Activated naive CD8-positive, alpha-beta T cell treated with anti-CD3 and anti-CD28 coated beads, Interleukin-2, amount 10 ng/mL, durations not matched to agents 7 days and 5 days (primary cell): Measurements from ENCODE around the gene KCNMA1. TPM values are rescaled to one million over a fixed set of nuclear protein-coding genes. Genes with fewer than 3 reads are reported as not detected.

Source experiments
- ATAC-seq: fragments of 150-1000 bp; cut with Tn5 transposase; one replicate; pipeline ENCODE4 v1.10.0; 2021; ENCODE audit warnings: low read depth, moderate library complexity
- POLR2A ChIA-PET: fragments of 350-600 bp; sonication (Branson Sonifier 250); formaldehyde crosslinking; loops from one replicate; lab custom pipeline; 2021; ENCODE audit warnings: antibody characterized with exemption; lab: Charles Lee
- DNase-seq: peaks from one replicate; pipeline ENCODE4 v3.0.0; 2021
- H3K27ac Mint-ChIP-seq: one replicate; pipeline ENCODE4 v1.8.0; 2022; ENCODE audit warnings: mild to moderate bottlenecking, mixed read lengths
- H3K27me3 Mint-ChIP-seq: one replicate; pipeline ENCODE4 v1.8.0; 2022; ENCODE audit warnings: mild to moderate bottlenecking, moderate library complexity, mixed read lengths
- H3K36me3 Mint-ChIP-seq: one replicate; pipeline ENCODE4 v1.8.0; 2021; ENCODE audit warnings: mild to moderate bottlenecking, mixed read lengths
- H3K4me1 Mint-ChIP-seq: one replicate; pipeline ENCODE4 v1.8.0; 2021; ENCODE audit warnings: mixed read lengths
- H3K4me3 Mint-ChIP-seq: one replicate; pipeline ENCODE4 v1.8.0; 2022; ENCODE audit warnings: mild to moderate bottlenecking, moderate library complexity, mixed read lengths
- H3K9me3 Mint-ChIP-seq: one replicate; pipeline ENCODE4 v1.8.0; 2021; ENCODE audit warnings: mixed read lengths
- total RNA-seq, 2 experiments: library from RNA; stranded (reverse); gene quantifications; one replicate each; pipeline ENCODE4 v1.2.3, GENCODE V29; 2021

The KCNMA1 gene
- total RNA-seq, 2 experiments from 2014 or later, result 0.39 to 0.54 TPM

- H3K4me3 Mint-ChIP-seq, result no peak overlapping the region
- no peak for DNase-seq
- POLR2A ChIA-PET, result no interaction called here
- no peaks in the 10 kb centered on the region for H3K36me3 Mint-ChIP-seq
- H3K4me1 Mint-ChIP-seq, result no peaks in the 10 kb centered on the region
- H3K27me3 Mint-ChIP-seq, result peaks cover 6% of the 10 kb centered on the region
- ATAC-seq, result no peak
- no peak overlapping the region for H3K27ac Mint-ChIP-seq
- no peaks in the 10 kb centered on the region for H3K9me3 Mint-ChIP-seq
Observed at GRCh38 chr10:77458986-77459590, 178.5 kb downstream of the KCNMA1 start.

- peaks cover 6% of the 10 kb centered on the region for H3K27me3 Mint-ChIP-seq
- ATAC-seq, result no peak
- H3K4me3 Mint-ChIP-seq, result no peak overlapping the region
- H3K9me3 Mint-ChIP-seq, result no peaks in the 10 kb centered on the region
- POLR2A ChIA-PET, result no interaction called here
- DNase-seq, result no peak
- H3K36me3 Mint-ChIP-seq, result no peaks in the 10 kb centered on the region
- no peaks in the 10 kb centered on the region for H3K4me1 Mint-ChIP-seq
- no peak overlapping the region for H3K27ac Mint-ChIP-seq
Observed at GRCh38 chr10:77457721-77458120, 179.9 kb downstream of the KCNMA1 start.

DNA sequence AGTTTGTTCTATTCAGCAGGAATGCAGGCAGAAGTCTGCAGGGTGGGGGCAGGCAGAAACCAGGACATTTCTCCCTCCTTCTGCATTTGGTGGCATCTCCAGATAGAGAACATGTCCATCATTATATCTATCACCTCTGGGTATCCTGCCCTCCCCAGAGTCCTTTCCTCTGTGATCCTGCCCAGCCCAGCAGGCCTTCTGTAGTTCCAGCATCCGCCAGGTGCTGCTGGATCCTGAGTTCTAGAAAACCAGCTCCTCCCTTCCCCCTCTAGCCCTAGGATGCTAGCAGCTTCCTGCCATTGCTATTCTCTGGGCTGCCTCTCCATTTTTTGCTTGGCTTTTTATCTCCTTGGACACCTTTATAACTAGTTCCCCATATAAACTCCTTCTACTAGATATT, 180.3 kb downstream of the KCNMA1 start:
- H3K9me3 Mint-ChIP-seq, result no peaks in the 10 kb centered on the region
- no peaks in the 10 kb centered on the region for H3K36me3 Mint-ChIP-seq
- ATAC-seq (no peak), DNase-seq (no peak)
- no peaks in the 10 kb centered on the region for H3K4me1 Mint-ChIP-seq
- H3K27me3 Mint-ChIP-seq, result peaks cover 6% of the 10 kb centered on the region
- no peak overlapping the region for H3K27ac Mint-ChIP-seq
- POLR2A ChIA-PET, result no interaction called here
- H3K4me3 Mint-ChIP-seq, result no peak overlapping the region

DNA sequence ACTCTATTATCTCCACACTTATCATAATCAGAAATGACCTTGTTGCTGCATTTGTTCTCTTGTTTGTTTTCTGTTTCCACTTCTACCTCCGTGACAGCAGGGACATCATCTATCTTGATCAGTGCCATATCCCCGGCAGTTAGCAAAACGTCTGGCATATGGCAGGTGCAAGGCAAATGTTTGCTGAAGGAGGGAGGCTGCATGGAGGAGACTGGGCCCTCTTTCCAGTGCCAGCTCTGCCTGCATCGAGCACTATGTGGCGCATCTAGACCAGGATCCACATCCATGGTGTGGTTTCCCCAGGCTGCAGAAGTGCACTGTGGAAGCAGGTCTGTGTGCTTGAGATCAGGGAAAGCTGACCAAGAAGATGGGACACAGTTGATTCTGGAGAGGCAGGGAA, 181.2 kb downstream of the KCNMA1 start:
- DNase-seq, result no peak
- Mint-ChIP-seq H3K4me3 (no peak overlapping the region), H3K4me1 (no peaks in the 10 kb centered on the region), H3K27me3 (peaks cover 9% of the 10 kb centered on the region), H3K27ac (no peak overlapping the region), H3K36me3 (no peaks in the 10 kb centered on the region), H3K9me3 (no peaks in the 10 kb centered on the region)
- no peak for ATAC-seq
- POLR2A ChIA-PET, result no interaction called here

DNA sequence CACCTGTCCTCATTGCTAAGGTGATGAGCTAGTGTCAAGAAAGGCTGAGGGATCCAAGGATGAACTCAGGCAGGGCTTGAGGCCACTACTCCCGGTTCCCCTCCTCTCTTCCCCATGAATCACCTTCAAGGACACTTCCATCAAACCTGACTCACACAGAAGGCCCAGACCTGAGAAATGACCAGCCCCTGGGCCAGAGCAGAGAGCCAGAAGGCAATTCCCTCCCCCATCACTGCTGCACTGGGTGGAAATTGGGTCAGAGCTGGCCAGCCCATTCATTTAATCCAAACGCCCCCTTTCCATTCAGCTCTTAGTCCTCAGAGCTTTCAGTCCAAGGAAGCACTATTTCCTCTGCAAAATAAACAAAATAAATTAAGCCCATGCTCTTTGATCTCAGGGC, 182.0 kb downstream of the KCNMA1 start:
- POLR2A ChIA-PET, result no interaction called here
- Mint-ChIP-seq H3K27ac (no peak overlapping the region), H3K4me3 (no peak overlapping the region), H3K27me3 (peaks cover 9% of the 10 kb centered on the region), H3K36me3 (no peaks in the 10 kb centered on the region), H3K9me3 (no peaks in the 10 kb centered on the region), H3K4me1 (no peaks in the 10 kb centered on the region)
- no peak for DNase-seq
- ATAC-seq, result no peak

GRCh38 chr10:77452952-77453564, 184.6 kb downstream of the KCNMA1 start:
- Mint-ChIP-seq H3K9me3 (no peaks in the 10 kb centered on the region), H3K27me3 (peaks cover 9% of the 10 kb centered on the region), H3K27ac (no peak overlapping the region), H3K4me3 (no peak overlapping the region), H3K4me1 (no peaks in the 10 kb centered on the region), H3K36me3 (no peaks in the 10 kb centered on the region)
- DNase-seq (no peak), ATAC-seq (no peak)
- POLR2A ChIA-PET, result no interaction called here

DNA sequence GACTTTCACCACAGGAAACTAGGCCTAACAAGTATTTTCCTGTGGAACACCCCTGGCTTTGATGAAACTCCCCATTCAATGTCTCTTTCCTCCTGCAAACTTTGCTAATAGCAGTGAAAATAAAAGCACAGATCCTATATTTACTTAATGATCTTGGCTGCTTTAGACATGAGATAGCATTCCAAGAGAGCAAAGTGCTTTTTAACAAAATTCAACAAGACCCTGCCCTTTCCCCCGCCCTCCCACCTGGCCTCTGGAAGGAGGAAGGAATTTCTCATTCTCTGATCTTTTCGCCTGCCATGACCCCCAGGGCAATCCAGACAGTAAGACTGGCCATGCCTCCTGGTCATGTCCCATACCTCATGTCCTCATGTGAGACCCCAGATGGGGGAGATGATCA, 185.7 kb downstream of the KCNMA1 start:
- no peak for ATAC-seq
- Mint-ChIP-seq H3K27me3 (peaks cover 9% of the 10 kb centered on the region), H3K4me1 (no peaks in the 10 kb centered on the region), H3K27ac (no peak overlapping the region), H3K36me3 (no peaks in the 10 kb centered on the region), H3K9me3 (no peaks in the 10 kb centered on the region), H3K4me3 (no peak overlapping the region)
- no peak for DNase-seq
- POLR2A ChIA-PET, result no interaction called here

GRCh38 chr10:77448226-77448625, 189.4 kb downstream of the KCNMA1 start:
- no peak for ATAC-seq
- no peak overlapping the region for H3K4me3 Mint-ChIP-seq
- POLR2A ChIA-PET, result no interaction called here
- peaks cover 3% of the 10 kb centered on the region for H3K27me3 Mint-ChIP-seq
- H3K27ac Mint-ChIP-seq, result no peak overlapping the region
- no peak for DNase-seq
- no peaks in the 10 kb centered on the region for H3K9me3 Mint-ChIP-seq
- H3K4me1 Mint-ChIP-seq, result no peaks in the 10 kb centered on the region
- no peaks in the 10 kb centered on the region for H3K36me3 Mint-ChIP-seq

DNA sequence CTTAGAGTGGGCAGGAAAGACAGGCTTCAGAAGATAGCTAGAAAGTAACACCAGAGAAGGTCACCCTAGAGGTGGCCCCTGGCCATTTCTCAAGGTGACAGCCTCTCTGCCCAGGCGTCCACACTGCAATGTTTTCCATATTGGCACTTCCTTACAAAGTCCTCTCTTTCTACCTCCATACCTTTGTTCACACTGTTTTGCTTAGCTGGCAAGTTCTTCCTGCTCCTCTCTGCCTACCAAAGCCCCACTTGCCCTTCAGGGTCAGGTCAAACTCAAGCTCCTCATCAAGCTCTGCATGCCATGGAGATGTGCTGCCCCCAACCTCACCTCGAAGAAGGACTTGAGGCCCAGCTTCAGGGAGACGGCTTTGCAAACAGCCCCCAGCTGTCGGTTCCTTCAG, 190.9 kb downstream of the KCNMA1 start:
- no peaks in the 10 kb centered on the region for H3K36me3 Mint-ChIP-seq
- no peaks in the 10 kb centered on the region for H3K4me1 Mint-ChIP-seq
- no peak overlapping the region for H3K27ac Mint-ChIP-seq
- no peaks in the 10 kb centered on the region for H3K9me3 Mint-ChIP-seq
- DNase-seq, result no peak
- H3K27me3 Mint-ChIP-seq, result no peaks in the 10 kb centered on the region
- ATAC-seq, result no peak
- POLR2A ChIA-PET, result no interaction called here
- no peak overlapping the region for H3K4me3 Mint-ChIP-seq

- DNase-seq (no peak), ATAC-seq (no peak)
- no peaks in the 10 kb centered on the region for H3K27me3 Mint-ChIP-seq
- no peak overlapping the region for H3K27ac Mint-ChIP-seq
- H3K4me3 Mint-ChIP-seq, result no peak overlapping the region
- no peaks in the 10 kb centered on the region for H3K9me3 Mint-ChIP-seq
- no peaks in the 10 kb centered on the region for H3K4me1 Mint-ChIP-seq
- H3K36me3 Mint-ChIP-seq, result no peaks in the 10 kb centered on the region
- POLR2A ChIA-PET, result no interaction called here
Observed at GRCh38 chr10:77445547-77445946, 192.1 kb downstream of the KCNMA1 start.

GRCh38 chr10:77444041-77444440, 193.6 kb downstream of the KCNMA1 start:
- Mint-ChIP-seq H3K4me1 (no peaks in the 10 kb centered on the region), H3K36me3 (no peaks in the 10 kb centered on the region), H3K4me3 (no peak overlapping the region), H3K9me3 (no peaks in the 10 kb centered on the region), H3K27me3 (no peaks in the 10 kb centered on the region), H3K27ac (no peak overlapping the region)
- DNase-seq (no peak), ATAC-seq (no peak)
- POLR2A ChIA-PET, result no interaction called here

DNA sequence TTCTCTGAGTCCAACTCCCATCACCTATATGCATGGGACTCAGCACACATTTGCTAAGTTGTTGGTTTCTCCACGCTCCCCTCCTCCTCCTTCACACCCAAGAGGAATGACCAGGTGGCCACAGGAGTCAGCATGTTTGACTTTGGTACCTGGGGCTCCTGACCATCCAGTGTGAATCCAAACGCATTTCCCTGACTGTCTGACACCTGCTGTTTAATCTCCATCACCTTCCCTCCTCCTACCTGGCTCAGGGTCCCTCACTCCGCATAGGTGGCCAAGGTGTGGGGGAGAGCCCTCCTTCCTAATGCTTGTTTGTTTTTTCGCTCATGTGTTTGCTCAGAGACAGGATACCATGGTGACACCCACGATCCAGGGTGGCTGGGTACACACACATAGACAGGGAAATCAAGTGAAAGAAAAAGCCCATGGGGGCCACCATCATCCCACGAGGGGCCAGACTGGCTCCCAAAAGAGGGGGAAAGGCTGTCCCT, 194.9 kb downstream of the KCNMA1 start:
- POLR2A ChIA-PET, result no interaction called here
- ATAC-seq, result no peak
- Mint-ChIP-seq H3K27ac (no peak overlapping the region), H3K27me3 (no peaks in the 10 kb centered on the region), H3K4me3 (no peak overlapping the region), H3K36me3 (no peaks in the 10 kb centered on the region), H3K4me1 (no peaks in the 10 kb centered on the region), H3K9me3 (no peaks in the 10 kb centered on the region)
- DNase-seq, result no peak

DNA sequence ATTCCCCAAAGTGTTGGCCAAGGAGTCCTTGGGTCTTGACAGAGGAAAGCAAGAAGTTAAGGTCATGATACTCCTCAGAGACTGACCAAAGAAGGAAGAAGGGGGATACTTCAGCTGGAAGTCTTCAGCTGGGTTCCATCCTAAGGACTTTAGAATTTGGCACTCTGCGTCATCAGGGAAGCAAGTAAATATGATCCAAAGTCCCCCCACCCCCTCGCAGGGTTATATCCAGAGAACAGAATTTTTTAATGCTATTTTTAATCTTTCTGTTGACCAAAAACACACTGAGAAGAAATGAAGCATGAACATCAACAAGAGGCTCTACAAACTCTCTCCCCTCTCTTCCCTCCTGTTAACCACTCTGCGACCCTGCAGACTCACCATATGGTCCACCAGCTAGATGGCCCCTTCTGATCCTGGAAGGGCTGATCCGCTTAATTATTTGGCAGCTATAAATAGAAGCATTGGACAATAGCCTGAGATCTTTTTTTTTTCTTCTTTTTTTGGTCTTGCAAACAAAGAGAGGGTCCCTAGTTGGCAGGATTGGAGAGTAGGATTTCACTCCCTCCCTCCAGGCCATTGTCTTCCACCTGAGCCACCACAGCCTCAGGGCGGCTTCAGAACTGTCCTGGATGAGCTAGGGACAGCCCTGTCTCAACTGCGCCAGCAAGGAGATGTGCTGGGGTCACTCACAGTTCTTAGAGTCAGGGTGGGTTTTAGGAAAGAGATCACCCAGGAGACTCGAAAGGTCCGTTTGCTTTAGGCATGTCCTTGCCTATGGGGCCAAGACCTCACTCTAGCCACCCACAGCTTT, 196.0 kb downstream of the KCNMA1 start:
- Mint-ChIP-seq H3K4me1 (no peaks in the 10 kb centered on the region), H3K9me3 (no peaks in the 10 kb centered on the region)

More for the DNA sequence above, 196.0 kb downstream of the KCNMA1 start:
- Mint-ChIP-seq H3K36me3 (no peaks in the 10 kb centered on the region), H3K27ac (no peak overlapping the region), H3K27me3 (no peaks in the 10 kb centered on the region), H3K4me3 (no peak overlapping the region)
- POLR2A ChIA-PET, result no interaction called here
- no peak for DNase-seq
- ATAC-seq, result no peak
